Ovary (tissue), 3 donors: ENCODE measurements around the gene FLVCR2.

Experiments
- POLR2A ChIP-seq: fragments of 450-650 bp; IDR thresholded peaks from one replicate; pipeline ENCODE4 v1.6.1; 2017; ENCODE audit warnings: antibody characterized with exemption, mild to moderate bottlenecking, moderate library complexity
- TF ChIP-seq, protein P1 (sequence below), 3 donors: fragments of 450-650 bp in 2 of 3; fragments of 200-600 bp in 1 of 3; IDR thresholded peaks; one replicate each; pipeline versions ENCODE4 v1.5.1 to v1.8.0; 2016 to 2022; ENCODE audit warnings: antibody characterized with exemption in 3 of 3, mild to moderate bottlenecking in 1 of 3
- donor health status: DM: no; HTN: no; CAD: no.

DNA sequence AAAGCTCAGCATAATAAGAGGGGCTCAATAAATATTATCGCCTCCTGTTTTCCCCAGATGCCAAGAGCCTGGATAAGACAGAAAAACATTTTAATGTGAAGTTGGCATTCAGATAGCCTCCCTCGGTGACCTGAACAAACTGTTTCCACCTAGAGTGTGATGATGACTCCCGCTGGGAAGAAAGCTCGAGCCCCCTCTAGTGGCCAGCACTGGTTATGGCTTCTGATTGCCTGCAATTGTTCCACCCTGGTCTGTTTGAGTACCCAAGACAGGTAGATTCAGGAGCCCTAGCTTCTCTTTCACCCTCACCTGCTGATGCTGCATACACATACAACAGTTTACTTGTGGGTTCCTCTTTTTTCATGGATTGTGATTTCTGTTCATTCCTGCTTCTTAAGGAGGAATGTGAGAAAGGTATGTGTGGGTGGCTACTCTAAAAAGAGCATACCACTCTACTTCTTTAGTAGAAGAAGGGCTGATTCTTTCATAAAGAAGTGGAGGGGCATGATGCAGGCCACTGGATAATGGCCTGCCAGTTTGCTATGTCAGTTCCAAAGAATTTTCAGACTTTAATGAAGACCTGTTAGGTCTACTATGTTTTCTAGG is 75.8 kb downstream of the FLVCR2 start:
- TF ChIP-seq, protein P1, sequence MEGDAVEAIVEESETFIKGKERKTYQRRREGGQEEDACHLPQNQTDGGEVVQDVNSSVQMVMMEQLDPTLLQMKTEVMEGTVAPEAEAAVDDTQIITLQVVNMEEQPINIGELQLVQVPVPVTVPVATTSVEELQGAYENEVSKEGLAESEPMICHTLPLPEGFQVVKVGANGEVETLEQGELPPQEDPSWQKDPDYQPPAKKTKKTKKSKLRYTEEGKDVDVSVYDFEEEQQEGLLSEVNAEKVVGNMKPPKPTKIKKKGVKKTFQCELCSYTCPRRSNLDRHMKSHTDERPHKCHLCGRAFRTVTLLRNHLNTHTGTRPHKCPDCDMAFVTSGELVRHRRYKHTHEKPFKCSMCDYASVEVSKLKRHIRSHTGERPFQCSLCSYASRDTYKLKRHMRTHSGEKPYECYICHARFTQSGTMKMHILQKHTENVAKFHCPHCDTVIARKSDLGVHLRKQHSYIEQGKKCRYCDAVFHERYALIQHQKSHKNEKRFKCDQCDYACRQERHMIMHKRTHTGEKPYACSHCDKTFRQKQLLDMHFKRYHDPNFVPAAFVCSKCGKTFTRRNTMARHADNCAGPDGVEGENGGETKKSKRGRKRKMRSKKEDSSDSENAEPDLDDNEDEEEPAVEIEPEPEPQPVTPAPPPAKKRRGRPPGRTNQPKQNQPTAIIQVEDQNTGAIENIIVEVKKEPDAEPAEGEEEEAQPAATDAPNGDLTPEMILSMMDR (IDR thresholded peaks at IDR 0.05), result peak; percentile 83 to 87 (median 84)
- no peak for TF ChIP-seq POLR2A
